Esophagus squamous epithelium (tissue), 5 donors: ENCODE data around the gene FAM174A. TPM values are rescaled to one million over a fixed set of nuclear protein-coding genes. Genes with fewer than 3 reads are reported as not detected.

Experiments used
- DNase-seq: peaks from one replicate; lab custom pipeline; 2025; lab: John Stamatoyannopoulos, UW
- H3K27ac ChIP-seq, 4 donors: fragments of 200-600 bp; sonication (generic); one replicate each; pipeline ENCODE4 v1.5.1; 2016 to 2019; ENCODE audit warnings: mild to moderate bottlenecking in 1 of 4
- H3K27me3 ChIP-seq, 4 donors: fragments of 200-600 bp; sonication (generic); 1 replicate in 3 of 4; 2 replicates in 1 of 4; pipeline versions ENCODE4 v1.5.1 to v1.6.0; 2017 to 2021; ENCODE audit warnings: antibody characterized with exemption in 1 of 4
- H3K36me3 ChIP-seq, 3 donors: fragments of 200-600 bp; sonication (generic); one replicate each; pipeline ENCODE4 v1.5.1; 2016 to 2019
- H3K4me1 ChIP-seq, 3 donors: fragments of 200-600 bp; sonication (generic); one replicate each; pipeline ENCODE4 v1.5.1; 2017 to 2019
- H3K4me3 ChIP-seq, 4 donors: fragments of 200-600 bp; sonication (generic); 1 replicate in 3 of 4; 2 replicates in 1 of 4; pipeline ENCODE4 v1.5.1; 2016 to 2019; ENCODE audit warnings: mild to moderate bottlenecking in 2 of 4, moderate library complexity in 1 of 4
- H3K9me3 ChIP-seq, 3 donors: fragments of 200-600 bp; sonication (generic); one replicate each; pipeline ENCODE4 v1.5.1; 2016 to 2019
- CTCF ChIP-seq, 6 experiments: fragments of 450-650 bp in 4 of 6; fragments of 200-600 bp in 2 of 6; sonication (generic) in 2 of 6; IDR thresholded peaks; one replicate each; pipeline ENCODE4 v1.5.1; 2016 to 2019; ENCODE audit warnings: antibody characterized with exemption in 6 of 6, mild to moderate bottlenecking in 4 of 6, moderate library complexity in 4 of 6
- POLR2A ChIP-seq, 4 donors: fragments of 450-650 bp; IDR thresholded peaks; one replicate each; pipeline ENCODE4 v1.6.1; 2017; ENCODE audit warnings: antibody characterized with exemption in 4 of 4, mild to moderate bottlenecking in 4 of 4, moderate library complexity in 3 of 4
- WGBS, 2 donors: methylation state at CpG; one replicate each; pipeline ENCODE4 v1.1.5; 2018; 5-methylcytosine and 5-hydroxymethylcytosine counted together
- intact Hi-C: fragments of 100-400 bp; cut with DNase I; formaldehyde crosslinking; loops from one replicate; pipeline ENCODE4 v1.15.0; 2022
- total RNA-seq, 4 donors: library from RNA; depleted of rRNA; stranded (reverse); fragments of >200 nt; gene quantifications; one replicate each; pipeline ENCODE4 v1.1.0, GENCODE V29; 2016
- donor health status: DM: yes; HTN: yes; CAD: no.

Gene FAM174A
- total RNA-seq, 4 donors from 2014 or later, result 24.0 to 49.7 (median 32.4) TPM

- DNase-seq, result no peak
- H3K4me1 ChIP-seq, result peaks cover 0 to 24% (median 0%) of the 10 kb centered on the region in 3 donors
- no peak overlapping the region for H3K4me3 ChIP-seq
- H3K9me3 ChIP-seq, result no peaks in the 10 kb centered on the region
- no peak for TF ChIP-seq POLR2A (IDR thresholded peaks at IDR 0.05)
- peak in 2 of 6 experiments; percentile 16 to 36 for TF ChIP-seq CTCF (IDR thresholded peaks at IDR 0.05)
- intact Hi-C loops, result no loop called here
- H3K27me3 ChIP-seq, result no peaks in the 10 kb centered on the region
- H3K36me3 ChIP-seq, result no peaks in the 10 kb centered on the region
- WGBS, 2 donors, result 22% methylated on average over 1 of the region's 1 CpG
- H3K27ac ChIP-seq, result peak overlapping the region; percentile 57 to 75 (median 68)
Measured at GRCh38 chr5:100505984-100506670, 29.0 kb upstream of the FAM174A start.

- WGBS, 2 donors, result 57 to 82% methylated on average over 1 of the region's 1 CpG
Measured at GRCh38 chr5:100516285-100516684, 18.9 kb upstream of the FAM174A start.

GRCh38 chr5:100517301-100517974, 17.7 kb upstream of the FAM174A start:
- no peak for TF ChIP-seq POLR2A (IDR thresholded peaks at IDR 0.05)
- peak in 3 of 6 experiments; percentile 41 to 55 (median 43) for TF ChIP-seq CTCF (IDR thresholded peaks at IDR 0.05)
- 33 to 37% methylated on average over 1 to 2 of the region's 5 CpGs for WGBS, 2 donors
- Histone ChIP-seq H3K9me3 (peaks cover 0 to 9% (median 0%) of the 10 kb centered on the region in 3 donors), H3K27ac (no peak overlapping the region), H3K4me3 (no peak overlapping the region), H3K27me3 (no peaks in the 10 kb centered on the region), H3K4me1 (peaks cover 0 to 23% (median 0%) of the 10 kb centered on the region in 3 donors), H3K36me3 (no peaks in the 10 kb centered on the region)
- intact Hi-C loops, result no loop called here
- DNase-seq, result peak; percentile 1

More at GRCh38 chr5:100516285-100516684, 18.9 kb upstream of the FAM174A start:
- H3K36me3 ChIP-seq, result no peaks in the 10 kb centered on the region
- DNase-seq, result no peak
- TF ChIP-seq CTCF (IDR thresholded peaks at IDR 0.05), result no peak
- peaks cover 0 to 23% (median 0%) of the 10 kb centered on the region in 3 donors for H3K4me1 ChIP-seq
- no peak overlapping the region for H3K27ac ChIP-seq
- H3K9me3 ChIP-seq, result peaks cover 0 to 9% (median 0%) of the 10 kb centered on the region in 3 donors
- no peak overlapping the region for H3K4me3 ChIP-seq
- intact Hi-C loops, result no loop called here
- no peaks in the 10 kb centered on the region for H3K27me3 ChIP-seq

GRCh38 chr5:100518377-100518776, 16.8 kb upstream of the FAM174A start:
- Histone ChIP-seq H3K4me3 (no peak overlapping the region), H3K27ac (no peak overlapping the region), H3K36me3 (no peaks in the 10 kb centered on the region), H3K4me1 (peaks cover 0 to 23% (median 0%) of the 10 kb centered on the region in 3 donors), H3K27me3 (no peaks in the 10 kb centered on the region), H3K9me3 (peaks cover 0 to 9% (median 0%) of the 10 kb centered on the region in 3 donors)
- 79 to 88% methylated on average over 1 to 3 of the region's 3 CpGs for WGBS, 2 donors
- no peak for TF ChIP-seq POLR2A (IDR thresholded peaks at IDR 0.05)
- DNase-seq, result no peak
- intact Hi-C loops, result no loop called here

- Histone ChIP-seq H3K4me3 (no peak overlapping the region), H3K9me3 (peaks cover 0 to 9% (median 0%) of the 10 kb centered on the region in 3 donors), H3K27me3 (no peaks in the 10 kb centered on the region), H3K27ac (no peak overlapping the region), H3K4me1 (peaks cover 0 to 23% (median 0%) of the 10 kb centered on the region in 3 donors), H3K36me3 (no peaks in the 10 kb centered on the region)
- no peak for TF ChIP-seq CTCF (IDR thresholded peaks at IDR 0.05)
- TF ChIP-seq POLR2A (IDR thresholded peaks at IDR 0.05), result no peak
- intact Hi-C loops, result no loop called here
- DNase-seq, result no peak
Measured at GRCh38 chr5:100519075-100519474, 16.1 kb upstream of the FAM174A start.
